HG02943 (cell line): ENCODE results near the gene NECAB3.

ENCODE experiments used
- ATAC-seq: cut with Tn5 transposase; IDR thresholded peaks from one replicate; pipeline ENCODE4 v1.9.1; 2021; ENCODE audit warnings: mild to moderate bottlenecking, low read depth, moderate library complexity; ENCODE audit not compliant: unreplicated experiment

The NECAB3 gene

DNA sequence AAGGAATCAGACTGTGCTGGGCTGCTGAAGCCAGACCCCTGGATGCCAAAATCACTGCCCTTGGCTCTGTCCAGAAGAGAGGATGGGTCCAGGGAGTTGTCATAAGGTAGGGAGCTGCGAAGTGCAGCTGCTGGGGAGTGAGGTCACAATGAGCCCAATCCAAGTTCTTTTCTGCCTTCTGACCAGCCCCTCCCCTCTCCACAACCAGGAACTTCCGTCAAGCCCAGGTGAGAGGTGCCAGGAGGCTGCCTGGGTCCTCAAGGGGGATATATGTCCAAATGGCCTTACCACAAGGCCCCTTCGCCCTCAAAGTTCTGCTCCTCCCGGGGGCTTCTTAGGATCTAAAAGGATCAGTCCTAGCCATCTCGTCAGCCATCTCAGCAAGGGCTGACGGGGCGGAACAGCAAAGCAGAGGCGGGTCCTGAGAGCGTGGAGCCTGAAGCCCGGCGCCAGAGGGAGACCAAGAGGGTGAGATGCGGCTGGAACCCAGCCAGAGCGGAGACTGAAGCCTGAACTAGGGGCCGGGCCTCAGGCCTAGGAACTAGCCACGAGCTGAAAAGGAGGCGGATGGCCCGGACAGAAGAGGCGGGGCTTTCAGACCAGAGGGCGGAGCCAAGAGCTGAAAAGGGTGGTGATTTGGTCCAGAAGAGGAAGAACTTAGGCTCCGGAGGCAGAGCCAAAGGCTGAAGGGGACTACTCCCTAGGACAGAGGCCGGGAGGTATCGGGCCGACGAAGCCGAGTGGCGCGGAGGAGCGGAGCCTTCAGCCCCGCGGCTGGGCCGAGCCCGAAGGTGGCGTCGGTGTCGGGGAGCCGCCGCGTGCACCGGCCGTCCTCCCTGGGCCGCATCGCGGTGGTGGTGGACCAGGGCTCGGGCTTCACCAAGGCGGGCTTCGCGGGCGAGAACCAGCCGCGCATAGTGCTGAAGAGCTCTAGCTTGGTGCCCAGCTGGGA, 7.7 kb downstream of the NECAB3 start, which contains the start of gene ACTL10:
Gene ACTL10 (plus strand): TSS at position 651 of the 952 bp plus-strand sequence. CDS start 555 bp downstream, outside the sequence.
- ATAC-seq = peak; percentile 65

DNA sequence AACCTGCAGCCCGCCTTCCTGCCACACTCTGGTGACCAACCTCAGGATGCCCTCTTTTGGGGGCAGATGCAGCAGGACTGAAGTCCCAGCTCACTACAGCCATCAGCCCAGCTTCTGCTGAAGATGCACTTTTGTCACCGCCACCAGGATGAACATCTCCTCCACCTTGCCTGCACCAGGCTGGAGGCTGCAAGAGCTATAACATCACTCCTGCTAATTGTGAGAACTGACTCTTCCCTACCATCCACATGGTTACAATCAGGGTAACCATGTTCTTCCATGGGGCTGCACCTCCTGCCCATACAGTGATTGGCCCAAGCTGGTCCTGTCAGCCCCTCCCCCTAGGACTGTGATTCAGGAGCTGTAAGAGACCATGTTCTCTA, 9.5 kb downstream of the NECAB3 start:
- ATAC-seq = no peak

GRCh38 chr20:33664085-33664761, 10.0 kb downstream of the NECAB3 start:
- ATAC-seq = no peak

- no peak for ATAC-seq
Measured at GRCh38 chr20:33663161-33664084, 10.8 kb downstream of the NECAB3 start.

GRCh38 chr20:33662172-33662571, 12.1 kb downstream of the NECAB3 start, which contains the start of gene C20orf144:
C20orf144 (plus strand) TSS chr20:33662327; CDS start chr20:33662346, 19 bp downstream.
- no peak for ATAC-seq

DNA sequence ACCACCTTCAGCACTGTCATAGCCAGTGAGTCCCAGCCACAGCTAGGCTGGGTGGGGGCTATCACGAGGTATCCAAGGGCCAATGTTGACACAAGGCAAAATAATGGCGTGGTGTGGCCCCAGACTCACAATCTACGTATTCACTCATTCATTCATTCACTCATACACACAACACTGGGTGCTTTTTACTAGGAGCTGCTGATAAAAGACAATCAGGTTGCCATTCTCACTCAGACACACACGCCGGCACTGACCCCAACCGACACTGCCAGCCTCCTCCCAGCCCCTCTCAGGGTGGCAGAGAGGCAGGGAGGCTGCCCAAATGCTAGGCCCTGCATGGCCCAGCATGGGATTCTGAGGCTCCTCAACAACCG, 13.6 kb downstream of the NECAB3 start:
- ATAC-seq = no peak

DNA sequence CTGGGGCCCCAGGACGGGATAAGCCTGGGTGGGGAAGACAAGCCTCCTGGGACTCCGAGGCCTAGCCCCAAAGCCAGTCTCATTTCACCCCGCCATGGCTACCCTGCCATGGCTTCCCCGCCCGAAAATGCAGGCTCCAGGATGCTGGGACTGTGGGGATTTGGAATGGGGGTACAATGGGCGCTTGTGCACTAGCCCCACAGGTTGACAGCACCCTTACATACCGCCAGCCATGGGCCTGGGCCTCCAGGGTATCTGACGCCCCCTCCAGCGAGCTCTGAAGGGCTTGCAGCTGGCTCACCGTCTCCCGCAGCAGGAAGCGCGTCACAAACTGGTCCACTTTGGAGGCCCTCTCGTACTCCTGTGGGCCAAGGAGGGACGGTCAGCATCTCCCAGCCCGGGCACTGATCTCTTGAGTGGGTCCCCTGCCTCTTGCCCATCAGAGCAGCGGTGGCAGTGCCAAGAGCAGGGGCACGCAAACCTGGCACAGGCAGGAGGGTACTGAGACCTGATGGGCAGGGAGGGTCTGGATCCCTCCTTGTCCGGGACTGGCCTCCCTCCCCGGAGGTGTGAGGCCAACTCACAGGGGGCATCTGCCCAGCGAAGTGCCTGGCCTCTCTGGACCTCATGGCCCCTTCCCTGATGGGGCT, 14.1 kb downstream of the NECAB3 start:
- ATAC-seq = no peak

DNA sequence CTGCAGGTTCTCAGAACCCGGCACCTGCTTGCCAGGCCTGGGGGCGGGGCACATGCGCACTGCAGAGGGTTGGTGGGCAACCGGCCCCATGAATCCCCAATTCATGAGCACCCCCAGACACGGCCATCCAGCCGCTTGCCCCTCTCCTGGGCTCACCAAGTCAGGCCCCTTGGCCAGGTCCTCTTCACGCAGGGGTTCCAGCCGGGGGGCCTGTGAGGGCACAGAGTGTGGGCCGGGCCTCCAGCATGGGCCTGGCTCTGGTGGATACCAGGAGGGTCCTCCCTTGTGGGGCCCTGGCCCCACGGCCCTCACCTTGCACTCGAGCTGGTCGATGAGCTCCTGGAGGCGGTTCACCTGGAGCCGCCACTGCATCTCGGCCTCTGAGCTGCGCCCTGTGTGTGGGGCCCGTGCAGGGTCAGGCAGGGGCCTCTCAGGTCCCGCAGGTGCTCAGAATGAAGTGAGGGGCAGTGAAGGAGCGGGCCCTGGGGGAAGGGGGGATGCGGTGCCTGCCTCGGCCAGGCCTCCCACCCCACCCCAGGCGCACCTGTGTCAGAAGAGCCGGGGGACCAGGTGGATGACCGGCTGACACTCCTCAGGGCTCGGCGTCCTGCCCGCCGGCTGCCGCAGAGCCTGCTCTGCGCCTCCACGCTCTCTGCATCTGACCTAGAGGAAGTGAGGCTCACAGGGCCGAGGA, 14.7 kb downstream of the NECAB3 start:
- ATAC-seq = no peak

DNA sequence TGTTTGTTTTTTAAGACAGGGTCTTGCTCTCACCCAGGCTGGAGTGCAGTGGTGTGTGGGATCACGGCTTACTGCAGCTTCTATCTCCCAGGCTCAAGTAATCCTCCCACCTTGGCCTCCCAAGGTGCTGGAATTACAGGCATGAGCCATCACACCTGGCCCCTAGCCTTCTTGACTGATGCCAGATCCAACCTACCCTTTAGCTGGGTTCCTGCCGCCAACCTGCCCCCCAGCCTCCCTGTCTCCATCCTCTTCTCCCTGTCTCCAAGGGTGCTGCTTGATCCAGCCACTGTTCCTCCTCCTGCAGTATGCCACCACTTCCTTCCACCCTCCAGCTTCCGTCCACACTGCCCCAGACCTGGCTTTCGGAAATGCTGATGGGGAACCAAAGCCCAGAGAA, 15.3 kb downstream of the NECAB3 start:
- no peak for ATAC-seq

GRCh38 chr20:33658510-33658909, 15.7 kb downstream of the NECAB3 start:
- no peak for ATAC-seq

DNA sequence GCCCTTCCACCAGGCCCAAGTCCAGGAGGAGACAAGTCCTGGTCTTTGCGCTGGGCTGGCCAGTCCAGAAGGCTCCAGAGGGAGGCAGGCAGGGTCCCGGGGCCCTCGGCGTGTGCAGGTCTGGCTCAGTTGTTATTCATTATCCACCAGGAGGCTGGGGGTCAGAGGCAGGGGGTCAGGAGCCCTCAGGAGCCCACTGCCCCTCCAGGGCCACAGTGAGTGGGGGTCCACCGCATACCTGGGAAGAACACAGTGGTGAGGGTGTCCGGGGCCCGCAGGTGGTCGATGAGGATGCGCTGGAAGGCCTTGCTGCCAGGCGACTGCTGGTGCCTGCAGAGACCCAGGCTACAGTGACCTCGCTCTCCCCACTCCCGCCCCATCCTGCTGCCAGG, 16.5 kb downstream of the NECAB3 start:
- no peak for ATAC-seq

GRCh38 chr20:33656783-33657703, 17.2 kb downstream of the NECAB3 start:
- no peak for ATAC-seq

- ATAC-seq = no peak
Measured at GRCh38 chr20:33656010-33656782, 18.0 kb downstream of the NECAB3 start.

- ATAC-seq = no peak
Measured at GRCh38 chr20:33655164-33655563, 19.1 kb downstream of the NECAB3 start.

GRCh38 chr20:33654680-33655161, 19.5 kb downstream of the NECAB3 start:
- no peak for ATAC-seq

- ATAC-seq = no peak
Measured at GRCh38 chr20:33653900-33654596, 20.2 kb downstream of the NECAB3 start.
